T-cell (primary cell): ENCODE results near the gene FSHR. TPM values are rescaled to one million over a fixed set of nuclear protein-coding genes. Genes with fewer than 3 reads are reported as not detected.

Experiments used
- ATAC-seq, 4 experiments: fragments of 200-7000 bp in 3 of 4; fragments of 150-1000 bp in 1 of 4; cut with Tn5 transposase; replicated peaks in 1 of 4; 1 replicate in 3 of 4; 2 replicates in 1 of 4; pipeline ENCODE4 v1.10.0; 2021; ENCODE audit warnings: moderate library complexity in 3 of 4, mild to moderate bottlenecking in 2 of 4, moderate number of reproducible peaks in 1 of 4
- CTCF ChIA-PET, 2 donors: fragments of 300-600 bp; sonication (Branson Sonifier 250); formaldehyde crosslinking; loops; one replicate each; lab custom pipeline; 2022; ENCODE audit warnings: antibody characterized with exemption in 2 of 2; lab: Charles Lee
- POLR2A ChIA-PET, 2 donors: fragments of 300-600 bp; sonication (Branson Sonifier 250); formaldehyde crosslinking; loops; one replicate each; lab custom pipeline; 2022; ENCODE audit warnings: antibody characterized with exemption in 2 of 2; lab: Charles Lee
- DNase-seq, 35 experiments: peaks; one replicate each; pipeline versions ENCODE4 v3.0.0 to v3.0.0-alpha.2; 2013 to 2023
- H3K27ac ChIP-seq: one replicate; pipeline ENCODE4 v1.5.1; 2013; ENCODE audit warnings: low read length
- H3K27me3 ChIP-seq, 2 experiments: replicated peaks in 1 of 2; 1 replicate in 1 of 2; 2 replicates in 1 of 2; pipeline versions ENCODE4 v1.6.1 to v1.7.0; 2013; ENCODE audit warnings: low read length in 1 of 2, mixed read lengths in 1 of 2; ENCODE audit not compliant: control insufficient read depth in 2 of 2, insufficient read depth in 2 of 2; ENCODE audit errors: extremely low read depth in 1 of 2
- H3K36me3 ChIP-seq, 2 donors: 1 replicate in 1 of 2; 2 replicates in 1 of 2; pipeline versions ENCODE4 v1.6.1 to v1.7.0; 2013; ENCODE audit warnings: low read length in 1 of 2; ENCODE audit not compliant: control insufficient read depth in 2 of 2, insufficient read depth in 1 of 2; ENCODE audit errors: extremely low read depth in 1 of 2
- H3K4me1 ChIP-seq, 2 experiments: 1 replicate in 1 of 2; 2 replicates in 1 of 2; pipeline versions ENCODE4 v1.6.1 to v1.7.0; 2013; ENCODE audit warnings: low read length in 2 of 2, mixed read lengths in 1 of 2; ENCODE audit not compliant: insufficient read depth in 2 of 2, control insufficient read depth in 1 of 2; ENCODE audit errors: extremely low read depth in 1 of 2
- H3K4me3 ChIP-seq, 2 donors: 1 replicate in 1 of 2; 2 replicates in 1 of 2; pipeline versions ENCODE4 v1.5.1 to v1.7.0; 2013; ENCODE audit warnings: mild to moderate bottlenecking in 2 of 2, low read length in 1 of 2, moderate library complexity in 1 of 2; ENCODE audit not compliant: control insufficient read depth in 1 of 2; ENCODE audit errors: extremely low read depth in 1 of 2
- H3K9me3 ChIP-seq: 2 replicates; pipeline ENCODE4 v1.7.0; 2013
- H3K27ac Mint-ChIP-seq, 2 donors: one replicate each; pipeline ENCODE4 v1.8.0; 2020 to 2021; ENCODE audit warnings: mild to moderate bottlenecking in 2 of 2, mixed read lengths in 2 of 2
- H3K27me3 Mint-ChIP-seq, 2 donors: one replicate each; pipeline ENCODE4 v1.8.0; 2021 to 2022; ENCODE audit warnings: mixed read lengths in 2 of 2
- H3K36me3 Mint-ChIP-seq: one replicate; pipeline ENCODE4 v1.8.0; 2021; ENCODE audit warnings: mixed read lengths
- H3K4me1 Mint-ChIP-seq, 3 donors: one replicate each; pipeline ENCODE4 v1.8.0; 2020 to 2022; ENCODE audit warnings: mixed read lengths in 3 of 3, mild to moderate bottlenecking in 1 of 3
- H3K4me3 Mint-ChIP-seq, 3 donors: one replicate each; pipeline ENCODE4 v1.8.0; 2020 to 2022; ENCODE audit warnings: mild to moderate bottlenecking in 3 of 3, mixed read lengths in 3 of 3, moderate library complexity in 3 of 3
- H3K9me3 Mint-ChIP-seq, 3 donors: one replicate each; pipeline ENCODE4 v1.8.0; 2020 to 2022; ENCODE audit warnings: mixed read lengths in 3 of 3
- WGBS: methylation state at CpG from one replicate; pipeline ENCODE4 v1.1.5; 2013; ENCODE audit warnings: missing lambda C conversion rate; ENCODE audit not compliant: insufficient coverage; 5-methylcytosine and 5-hydroxymethylcytosine counted together
- total RNA-seq, 35 experiments: library from RNA in 6 of 35; stranded (reverse) in 6 of 35; fragments of 120-200 nt in 1 of 35; gene quantifications; one replicate each; pipeline versions ENCODE4 v1.2.1 to v1.2.4 and lab custom pipeline; 2013 to 2026

Gene FSHR
- total RNA-seq, 5 donors from 2014 or later (not counting 1 experiment from before 2014, with no cell fraction given) = not detected

- H3K36me3 Mint-ChIP-seq = no peaks in the 10 kb centered on the region
- no peak overlapping the region for H3K4me3 ChIP-seq
- no peaks in the 10 kb centered on the region for H3K27me3 ChIP-seq
- CTCF ChIA-PET = no interaction called here
- no peak for DNase-seq
- H3K36me3 ChIP-seq = no peaks in the 10 kb centered on the region
- no peak overlapping the region for H3K4me3 Mint-ChIP-seq
- peaks cover 0 to 10% (median 2%) of the 10 kb centered on the region in 3 donors for H3K9me3 Mint-ChIP-seq
- H3K4me1 Mint-ChIP-seq = no peaks in the 10 kb centered on the region
- H3K4me1 ChIP-seq = no peaks in the 10 kb centered on the region
- WGBS = no CpG with 5 or more reads among the region's 2 CpGs
- H3K27me3 Mint-ChIP-seq = no peaks in the 10 kb centered on the region
- no peaks in the 10 kb centered on the region for H3K9me3 ChIP-seq
- POLR2A ChIA-PET = no interaction called here
- no peak for ATAC-seq
- H3K27ac ChIP-seq = no peak overlapping the region
- H3K27ac Mint-ChIP-seq = no peak overlapping the region
These were observed 86.3 kb downstream of the FSHR start for GRCh38 chr2:49067971-49068370.

GRCh38 chr2:49053156-49053555 lies 101.2 kb downstream of the FSHR start:
- Mint-ChIP-seq H3K36me3 (no peaks in the 10 kb centered on the region), H3K4me1 (no peaks in the 10 kb centered on the region), H3K4me3 (no peak overlapping the region), H3K9me3 (peaks cover 8 to 29% (median 15%) of the 10 kb centered on the region in 3 donors), H3K27ac (no peak overlapping the region), H3K27me3 (peaks cover 0 to 2% of the 10 kb centered on the region in 2 donors)
- ChIA-PET CTCF (no interaction called here), POLR2A (no interaction called here)
- Histone ChIP-seq H3K27ac (no peak overlapping the region), H3K36me3 (no peaks in the 10 kb centered on the region), H3K4me1 (no peaks in the 10 kb centered on the region), H3K4me3 (no peak overlapping the region), H3K27me3 (no peaks in the 10 kb centered on the region), H3K9me3 (no peaks in the 10 kb centered on the region)
- DNase-seq (no peak), ATAC-seq (no peak)
- WGBS = no CpG with 5 or more reads among the region's 2 CpGs

DNA sequence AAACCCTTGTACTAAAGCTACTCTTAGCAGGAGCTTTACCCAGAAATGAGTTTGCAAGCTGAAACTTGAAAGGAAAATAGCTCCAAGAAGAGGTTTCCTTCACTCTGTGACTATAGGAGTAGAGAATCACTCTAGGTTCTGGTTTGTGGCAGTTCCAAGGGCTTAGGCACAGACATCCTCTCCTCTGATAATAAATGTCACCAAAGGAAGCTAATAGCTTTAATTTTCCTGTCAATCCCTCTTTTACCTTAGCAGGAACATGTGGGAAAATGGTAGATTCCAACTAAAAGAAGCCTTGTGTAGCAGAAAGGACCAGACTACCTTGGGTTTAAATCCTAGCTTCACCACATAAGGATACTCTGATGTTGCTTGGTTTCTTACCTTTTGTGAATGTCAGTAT lies 104.0 kb downstream of the FSHR start:
- Histone ChIP-seq H3K27ac (no peak overlapping the region), H3K4me3 (no peak overlapping the region), H3K9me3 (no peaks in the 10 kb centered on the region), H3K27me3 (no peaks in the 10 kb centered on the region), H3K4me1 (no peaks in the 10 kb centered on the region), H3K36me3 (no peaks in the 10 kb centered on the region)
- no peak overlapping the region for H3K4me3 Mint-ChIP-seq
- POLR2A ChIA-PET = no interaction called here
- CTCF ChIA-PET = interaction anchor here in 1 of 2 donors (0.6 kb wide), 1 partner anchor 557 kb away, joined by 4 read pairs; no protein-coding TSS in a partner anchor
- no peak for ATAC-seq
- H3K27ac Mint-ChIP-seq = no peak overlapping the region
- no peak for DNase-seq
- peaks cover 0 to 6% (median 2%) of the 10 kb centered on the region in 3 donors for H3K9me3 Mint-ChIP-seq
- peaks cover 0 to 2% of the 10 kb centered on the region in 2 donors for H3K27me3 Mint-ChIP-seq
- no peaks in the 10 kb centered on the region for H3K4me1 Mint-ChIP-seq
- no peaks in the 10 kb centered on the region for H3K36me3 Mint-ChIP-seq

- Mint-ChIP-seq H3K9me3 (peaks cover 0 to 2% (median 0%) of the 10 kb centered on the region in 3 donors), H3K27me3 (peaks cover 0 to 2% of the 10 kb centered on the region in 2 donors), H3K27ac (no peak overlapping the region), H3K36me3 (no peaks in the 10 kb centered on the region), H3K4me1 (no peaks in the 10 kb centered on the region), H3K4me3 (no peak overlapping the region)
- DNase-seq (no peak), ATAC-seq (no peak)
- H3K27me3 ChIP-seq = no peaks in the 10 kb centered on the region
- no peak overlapping the region for H3K27ac ChIP-seq
- no peaks in the 10 kb centered on the region for H3K9me3 ChIP-seq
- no peaks in the 10 kb centered on the region for H3K36me3 ChIP-seq
- POLR2A ChIA-PET = no interaction called here
- no peak overlapping the region for H3K4me3 ChIP-seq
- CTCF ChIA-PET = interaction anchor here in 1 of 2 donors (0.6 kb wide), 1 partner anchor 30 kb away, joined by 5 read pairs; no protein-coding TSS in a partner anchor
- WGBS = 75% methylated on average over 1 of the region's 1 CpG
- H3K4me1 ChIP-seq = no peaks in the 10 kb centered on the region
These were observed 105.2 kb downstream of the FSHR start for GRCh38 chr2:49049161-49049560.

DNA sequence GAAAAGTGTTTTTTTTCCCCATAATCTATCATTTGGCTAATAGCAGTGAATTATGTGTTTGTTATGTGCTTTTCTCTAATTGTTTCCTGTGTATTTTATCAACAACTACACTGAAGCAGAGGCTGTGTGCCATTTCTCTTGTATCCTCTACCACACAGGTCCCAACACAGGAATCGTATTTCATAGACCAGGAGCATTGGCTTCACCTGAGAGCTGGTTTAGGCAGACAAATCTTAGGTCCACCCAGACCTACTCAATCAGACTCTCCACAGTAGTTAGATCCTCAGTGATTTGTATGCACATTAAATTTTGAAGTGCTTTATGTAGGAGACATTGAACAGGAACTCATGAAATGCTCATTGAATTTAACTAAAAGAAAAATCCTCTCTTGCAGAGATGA lies 109.2 kb downstream of the FSHR start:
- ATAC-seq (no peak), DNase-seq (no peak)
- no CpG with 5 or more reads among the region's 1 CpG for WGBS
- H3K4me1 ChIP-seq = no peaks in the 10 kb centered on the region
- no peak overlapping the region for H3K27ac ChIP-seq
- CTCF ChIA-PET = no interaction called here
- H3K4me1 Mint-ChIP-seq = no peaks in the 10 kb centered on the region
- POLR2A ChIA-PET = no interaction called here
- H3K9me3 ChIP-seq = no peaks in the 10 kb centered on the region
- no peaks in the 10 kb centered on the region for H3K36me3 ChIP-seq
- peaks cover 0 to 4% (median 3%) of the 10 kb centered on the region in 3 donors for H3K9me3 Mint-ChIP-seq
- H3K36me3 Mint-ChIP-seq = no peaks in the 10 kb centered on the region
- H3K27me3 Mint-ChIP-seq = no peaks in the 10 kb centered on the region
- H3K27me3 ChIP-seq = no peaks in the 10 kb centered on the region
- no peak overlapping the region for H3K4me3 Mint-ChIP-seq
- no peak overlapping the region for H3K27ac Mint-ChIP-seq
- H3K4me3 ChIP-seq = no peak overlapping the region

DNA sequence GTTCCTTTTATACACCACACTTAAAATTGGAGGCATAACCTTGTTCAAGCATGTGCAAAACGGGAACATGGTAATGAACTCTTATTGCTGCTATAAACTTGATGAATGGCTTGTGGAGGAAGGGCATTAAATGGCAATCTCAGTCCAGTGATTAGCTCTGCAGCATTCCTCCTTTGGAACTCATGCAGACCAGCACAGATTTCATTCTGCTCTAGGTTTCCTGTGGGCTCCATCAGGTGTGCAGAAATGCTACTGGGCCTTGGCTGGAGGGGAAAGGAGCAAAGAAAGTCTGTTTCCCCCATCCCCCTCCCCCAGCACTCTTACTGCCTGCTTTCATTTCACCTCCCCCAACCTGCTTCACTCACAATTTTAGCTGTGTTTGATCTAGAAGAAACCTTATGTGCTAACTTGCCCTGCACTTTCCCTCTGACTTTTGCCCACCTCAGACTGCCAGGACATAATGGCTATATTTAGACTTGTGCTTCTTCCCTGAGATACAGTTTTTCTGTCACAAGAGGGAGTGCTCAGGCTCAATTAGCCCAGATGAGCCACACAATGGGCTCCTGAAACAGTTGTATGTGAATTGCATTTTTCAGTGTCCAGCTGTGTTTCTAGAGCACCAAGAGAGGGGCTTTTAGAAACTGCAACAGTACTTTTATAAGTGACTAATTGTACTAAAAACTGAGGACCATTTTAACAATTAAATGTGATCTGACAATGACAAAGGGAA lies 109.8 kb downstream of the FSHR start:
- H3K9me3 ChIP-seq = no peaks in the 10 kb centered on the region
- CTCF ChIA-PET = interaction anchor here in 1 of 2 donors (0.6 kb wide), 1 partner anchor 123 kb away, joined by 3 read pairs; no protein-coding TSS in a partner anchor
- H3K36me3 Mint-ChIP-seq = no peaks in the 10 kb centered on the region
- H3K4me3 ChIP-seq = no peak overlapping the region
- no peaks in the 10 kb centered on the region for H3K36me3 ChIP-seq
- no peaks in the 10 kb centered on the region for H3K27me3 ChIP-seq
- H3K4me1 ChIP-seq = no peaks in the 10 kb centered on the region
- POLR2A ChIA-PET = no interaction called here
- H3K27ac ChIP-seq = no peak overlapping the region
- peaks cover 0 to 4% (median 3%) of the 10 kb centered on the region in 3 donors for H3K9me3 Mint-ChIP-seq
- DNase-seq (no peak), ATAC-seq (no peak)
- no peaks in the 10 kb centered on the region for H3K27me3 Mint-ChIP-seq
- 0% methylated on average over 1 of the region's 1 CpG for WGBS
- H3K4me3 Mint-ChIP-seq = no peak overlapping the region
- no peaks in the 10 kb centered on the region for H3K4me1 Mint-ChIP-seq
- no peak overlapping the region for H3K27ac Mint-ChIP-seq
